HEK293T (cell line): Measurements from ENCODE around the gene SEPTIN11.

Source experiments
- BHLHE40 ChIP-seq: fragments of 450-650 bp; IDR thresholded peaks from 2 replicates; pipeline ENCODE4 v1.6.1; 2016; ENCODE audit warnings: mild to moderate bottlenecking, moderate library complexity, borderline replicate concordance
- CTBP1 ChIP-seq: fragments of 450-650 bp; IDR thresholded peaks from 2 replicates; pipeline ENCODE4 v1.6.1; 2016; ENCODE audit warnings: borderline replicate concordance
- ELF4 ChIP-seq: fragments of 450-650 bp; IDR thresholded peaks from 2 replicates; pipeline ENCODE4 v1.6.1; 2017; ENCODE audit warnings: antibody characterized with exemption
- FOXA1 ChIP-seq: fragments of 450-650 bp; IDR thresholded peaks from 2 replicates; pipeline ENCODE4 v1.6.1; 2016; ENCODE audit warnings: mild to moderate bottlenecking
- FOXK2 ChIP-seq: fragments of 450-650 bp; IDR thresholded peaks from 2 replicates; pipeline ENCODE4 v1.6.1; 2016; ENCODE audit warnings: mild to moderate bottlenecking
- HDGF ChIP-seq: fragments of 450-650 bp; IDR thresholded peaks from 2 replicates; pipeline ENCODE4 v1.6.1; 2017; ENCODE audit warnings: antibody characterized with exemption, borderline replicate concordance
- L3MBTL2 ChIP-seq: fragments of 450-650 bp; conservative IDR thresholded peaks from 2 replicates; pipeline ENCODE4 v1.6.1; 2016; ENCODE audit warnings: mild to moderate bottlenecking
- LEF1 ChIP-seq: fragments of 450-650 bp; IDR thresholded peaks from 2 replicates; pipeline ENCODE4 v1.6.1; 2017; ENCODE audit warnings: mild to moderate bottlenecking, borderline replicate concordance
- NFRKB ChIP-seq: fragments of 450-650 bp; IDR thresholded peaks from 2 replicates; pipeline ENCODE4 v1.6.1; 2016; ENCODE audit warnings: mild to moderate bottlenecking, moderate library complexity
- SP1 ChIP-seq: fragments of 450-650 bp; IDR thresholded peaks from 2 replicates; pipeline ENCODE4 v1.6.1; 2017
- SUZ12 ChIP-seq: fragments of 450-650 bp; IDR thresholded peaks from 2 replicates; pipeline ENCODE4 v1.6.1; 2016; ENCODE audit warnings: mild to moderate bottlenecking
- TARDBP ChIP-seq: fragments of 450-650 bp; IDR thresholded peaks from 2 replicates; pipeline ENCODE4 v1.6.1; 2016
- TF ChIP-seq, protein P1 (sequence below): fragments of 450-650 bp; IDR thresholded peaks from 2 replicates; pipeline ENCODE4 v1.6.1; 2016

DNA sequence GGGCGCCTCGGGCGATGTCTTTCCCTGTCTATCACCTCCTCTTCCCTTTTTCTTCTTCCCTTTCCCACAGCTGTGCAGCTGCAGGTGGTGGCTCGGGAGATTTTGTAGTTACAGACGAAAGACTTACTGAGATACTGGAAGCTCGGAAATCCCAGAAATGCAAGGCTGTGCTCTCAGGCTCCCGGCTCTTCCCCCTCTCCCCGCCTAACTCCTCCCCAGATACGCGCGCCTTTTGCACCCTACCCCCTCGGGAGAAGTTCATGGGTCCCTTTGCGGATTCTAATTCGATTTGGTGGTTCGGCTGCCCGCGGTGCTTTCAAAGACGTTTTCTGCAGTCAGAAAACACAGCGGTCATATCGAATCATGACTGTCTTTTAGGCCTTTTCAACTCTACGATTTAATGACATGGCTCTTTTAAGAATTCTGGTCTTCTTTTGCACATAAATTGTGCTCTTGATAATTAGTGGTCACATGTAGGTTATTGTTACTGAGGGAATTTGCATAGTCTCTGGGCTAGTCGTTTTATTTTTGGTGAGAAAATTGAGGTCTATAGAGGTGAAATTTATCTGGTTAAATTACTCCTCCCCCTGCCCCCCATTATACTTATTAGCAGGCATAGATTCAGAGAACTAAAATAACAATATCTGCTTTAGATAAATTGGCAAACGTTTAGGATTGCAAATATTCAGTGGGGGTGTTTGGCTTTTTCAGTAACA is 1.6 kb downstream of the SEPTIN11 start:
- no peak for TF ChIP-seq BHLHE40
- no peak for TF ChIP-seq CTBP1
- TF ChIP-seq, protein P1, sequence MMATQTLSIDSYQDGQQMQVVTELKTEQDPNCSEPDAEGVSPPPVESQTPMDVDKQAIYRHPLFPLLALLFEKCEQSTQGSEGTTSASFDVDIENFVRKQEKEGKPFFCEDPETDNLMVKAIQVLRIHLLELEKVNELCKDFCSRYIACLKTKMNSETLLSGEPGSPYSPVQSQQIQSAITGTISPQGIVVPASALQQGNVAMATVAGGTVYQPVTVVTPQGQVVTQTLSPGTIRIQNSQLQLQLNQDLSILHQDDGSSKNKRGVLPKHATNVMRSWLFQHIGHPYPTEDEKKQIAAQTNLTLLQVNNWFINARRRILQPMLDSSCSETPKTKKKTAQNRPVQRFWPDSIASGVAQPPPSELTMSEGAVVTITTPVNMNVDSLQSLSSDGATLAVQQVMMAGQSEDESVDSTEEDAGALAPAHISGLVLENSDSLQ, result no peak
- no peak for TF ChIP-seq FOXA1
- no peak for TF ChIP-seq LEF1
- TF ChIP-seq SP1, result no peak
- TF ChIP-seq SUZ12, result no peak
- TF ChIP-seq FOXK2, result no peak
- TF ChIP-seq ELF4, result no peak
- no peak for TF ChIP-seq L3MBTL2
- no peak for TF ChIP-seq NFRKB
- no peak for TF ChIP-seq TARDBP
- no peak for TF ChIP-seq HDGF
